PC-3 (cell line): ENCODE measurements around the gene KCNJ15. TPM values are rescaled to one million over a fixed set of nuclear protein-coding genes. Genes with fewer than 3 reads are reported as not detected.
A peak's percentile ranks its signal among the peaks of the same experiment; 100 is the strongest.

Experiments used
- ATAC-seq: fragments of 200-7000 bp; cut with Tn5 transposase; 2 replicates; pipeline ENCODE4 v1.9.1; 2020; ENCODE audit warnings: mild to moderate bottlenecking, moderate library complexity
- BruUV-seq: library from RNA; stranded (reverse); fragments of 400-500 nt; replicated peaks from 2 replicates; lab custom pipeline; 2021; lab: Mats Ljungman, UMichigan
- CTCF ChIA-PET: fragments of 300-600 bp; sonication (Branson Sonifier 250); formaldehyde crosslinking; loops from one replicate; lab custom pipeline; 2022; ENCODE audit warnings: antibody characterized with exemption; lab: Charles Lee
- POLR2A ChIA-PET: fragments of 300-600 bp; sonication (Branson Sonifier 250); formaldehyde crosslinking; loops from one replicate; lab custom pipeline; 2022; ENCODE audit warnings: antibody characterized with exemption; ENCODE audit not compliant: unreplicated experiment; lab: Charles Lee
- DNase-seq: peaks from one replicate; pipeline ENCODE4 v3.0.0-alpha.2; 2015
- H2AFZ ChIP-seq: fragments of 300-600 bp; sonication (generic); 2 replicates; pipeline ENCODE4 v1.6.0; 2016; ENCODE audit warnings: antibody characterized with exemption, low read length
- H3F3A ChIP-seq: fragments of 300-600 bp; sonication (generic); one replicate; pipeline ENCODE4 v1.6.0; 2017; ENCODE audit warnings: antibody characterized with exemption, low read length, control low read depth, mild to moderate bottlenecking; ENCODE audit not compliant: unreplicated experiment
- H3K27ac ChIP-seq: fragments of 300-600 bp; sonication (generic); 2 replicates; pipeline ENCODE4 v1.5.1; 2016; ENCODE audit warnings: mild to moderate bottlenecking, low read length
- H3K27me3 ChIP-seq: fragments of 300-600 bp; sonication (generic); 2 replicates; pipeline ENCODE4 v1.6.1; 2016; ENCODE audit warnings: low read length, mixed read lengths
- H3K36me3 ChIP-seq: fragments of 300-600 bp; sonication (generic); 2 replicates; pipeline ENCODE4 v1.6.1; 2016; ENCODE audit warnings: low read depth, mixed run types, low read length, mixed read lengths
- H3K4me1 ChIP-seq: fragments of 300-600 bp; sonication (generic); 2 replicates; pipeline ENCODE4 v1.5.1; 2016; ENCODE audit warnings: low read length; ENCODE audit not compliant: insufficient read depth
- H3K4me2 ChIP-seq: fragments of 300-600 bp; sonication (generic); 2 replicates; pipeline ENCODE4 v1.6.0; 2016; ENCODE audit warnings: low read length
- H3K4me3 ChIP-seq: fragments of 300-600 bp; sonication (generic); 2 replicates; pipeline ENCODE4 v1.5.1; 2016; ENCODE audit warnings: mild to moderate bottlenecking, low read length, mixed read lengths
- H3K79me2 ChIP-seq: fragments of 300-600 bp; sonication (generic); 2 replicates; pipeline ENCODE4 v1.6.1; 2017; ENCODE audit warnings: low read length, mixed read lengths
- H3K9ac ChIP-seq: fragments of 300-600 bp; sonication (generic); 2 replicates; pipeline ENCODE4 v1.6.0; 2016; ENCODE audit warnings: mild to moderate bottlenecking, low read length
- H3K9me2 ChIP-seq: fragments of 300-600 bp; sonication (generic); replicated peaks from 2 replicates; pipeline ENCODE4 v1.6.1; 2016; ENCODE audit warnings: mixed run types, low read length, mixed read lengths
- H3K9me3 ChIP-seq: fragments of 300-600 bp; sonication (generic); 2 replicates; pipeline ENCODE4 v1.6.1; 2016; ENCODE audit warnings: low read length, mixed read lengths
- H4K20me1 ChIP-seq: fragments of 300-600 bp; sonication (generic); 2 replicates; pipeline ENCODE4 v1.6.1; 2016; ENCODE audit warnings: low read length, mixed read lengths
- CTCF ChIP-seq: fragments of 300-600 bp; sonication (generic); conservative IDR thresholded peaks from 2 replicates; pipeline ENCODE4 v1.5.1; 2017; ENCODE audit warnings: antibody characterized with exemption, low read depth, mild to moderate bottlenecking, low read length
- EZH2 ChIP-seq: fragments of 300-600 bp; sonication (generic); IDR thresholded peaks from one replicate; pipeline ENCODE4 v1.6.1; 2017; ENCODE audit warnings: antibody characterized with exemption, mild to moderate bottlenecking, low read length; ENCODE audit not compliant: unreplicated experiment
- EZH2phosphoT487 ChIP-seq: fragments of 300-600 bp; sonication (generic); IDR thresholded peaks from 2 replicates; pipeline ENCODE4 v1.6.1; 2018; ENCODE audit warnings: mild to moderate bottlenecking, antibody characterized with exemption, low read length, borderline replicate concordance
- intact Hi-C: fragments of 100-400 bp; cut with micrococcal nuclease; formaldehyde crosslinking; loops from 2 replicates; pipeline ENCODE4 v1.9.0; 2023
- total RNA-seq: library from RNA; depleted of rRNA; stranded (reverse); fragments of >200 nt; gene quantifications from 2 replicates; pipeline ENCODE4 v1.2.3, GENCODE V29; 2014

KCNJ15 gene
- total RNA-seq, 1 experiment from 2014 or later: 0.26 TPM

- no peaks in the 10 kb centered on the region for H3K79me2 ChIP-seq
- no peak for DNase-seq
- H3K36me3 ChIP-seq: no peaks in the 10 kb centered on the region
- ChIA-PET CTCF (no interaction called here), POLR2A (no interaction called here)
- no peaks in the 10 kb centered on the region for H3K9me3 ChIP-seq
- BruUV-seq: no TSS peak
- H3K27ac ChIP-seq: no peak overlapping the region
- no peak overlapping the region for H2AFZ ChIP-seq
- no peaks in the 10 kb centered on the region for H3K9me2 ChIP-seq
- TF ChIP-seq CTCF (no peak), EZH2 (no peak), EZH2phosphoT487 (no peak)
- H4K20me1 ChIP-seq: no peaks in the 10 kb centered on the region
- H3K27me3 ChIP-seq: no peaks in the 10 kb centered on the region
- H3K4me3 ChIP-seq: no peak overlapping the region
- intact Hi-C loops: no loop called here
- no peak overlapping the region for H3K9ac ChIP-seq
- peaks cover 26% of the 10 kb centered on the region for H3K4me1 ChIP-seq
- peaks cover 4% of the 10 kb centered on the region for H3F3A ChIP-seq
- no peak overlapping the region for H3K4me2 ChIP-seq
- no peak for ATAC-seq
Measured at GRCh38 chr21:38273745-38274542, 17.2 kb downstream of the KCNJ15 start.

DNA sequence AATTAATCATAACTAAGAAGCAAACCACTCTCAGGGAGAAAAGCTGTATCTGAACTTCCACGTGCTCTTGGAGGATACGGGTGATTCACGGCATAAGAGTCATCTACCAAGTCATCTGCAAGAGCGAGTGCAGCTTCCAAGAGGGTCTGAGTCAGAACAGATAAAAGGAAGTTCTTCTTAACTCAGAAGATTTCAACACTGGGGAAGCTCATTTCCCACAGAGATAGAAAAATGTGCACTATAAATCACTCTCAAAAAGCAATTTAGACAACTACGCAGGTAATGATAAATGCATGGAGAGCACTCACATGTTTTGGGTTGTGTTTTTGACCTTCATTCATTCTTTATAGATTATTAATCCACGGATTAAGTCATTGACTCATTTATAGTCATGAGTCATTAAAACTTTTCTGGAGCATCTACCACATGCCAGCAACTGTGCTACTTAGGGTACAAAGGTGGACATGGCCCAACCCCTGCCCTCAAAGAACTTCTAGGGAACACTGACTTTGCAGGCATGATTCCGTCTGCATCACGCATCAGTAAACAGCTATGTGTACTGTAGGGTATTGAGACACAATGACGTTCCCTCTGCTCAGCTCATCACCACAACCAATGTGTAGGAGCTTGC is 20.8 kb downstream of the KCNJ15 start:
- no peaks in the 10 kb centered on the region for H3K27me3 ChIP-seq
- intact Hi-C loops: loop anchor here (1.0 to 5.0 kb wide), 3 partner anchors 25 to 47 kb away; no protein-coding TSS in a partner anchor
- no peaks in the 10 kb centered on the region for H3K36me3 ChIP-seq
- TF ChIP-seq EZH2phosphoT487 (no peak), EZH2 (no peak)
- POLR2A ChIA-PET: no interaction called here
- peak overlapping the region; percentile 68 for H3K9ac ChIP-seq
- H3F3A ChIP-seq: peaks cover 4% of the 10 kb centered on the region
- peak overlapping the region; percentile 54 for H3K4me2 ChIP-seq
- H3K4me1 ChIP-seq: peaks cover 21% of the 10 kb centered on the region
- no peaks in the 10 kb centered on the region for H3K79me2 ChIP-seq
- no TSS peak for BruUV-seq
- CTCF ChIA-PET: interaction anchor here (1.0 kb wide), 1 partner anchor 75 kb away, joined by 4 read pairs; no protein-coding TSS in a partner anchor
- ATAC-seq: peak; percentile 93
- H3K27ac ChIP-seq: peak overlapping the region; percentile 94
- no peaks in the 10 kb centered on the region for H3K9me2 ChIP-seq
- peak overlapping the region; percentile 46; the same call in 1 of the 2 replicates for H2AFZ ChIP-seq
- peak; percentile 95 for DNase-seq
- no peaks in the 10 kb centered on the region for H3K9me3 ChIP-seq
- H3K4me3 ChIP-seq: no peak overlapping the region
- H4K20me1 ChIP-seq: no peaks in the 10 kb centered on the region

DNA sequence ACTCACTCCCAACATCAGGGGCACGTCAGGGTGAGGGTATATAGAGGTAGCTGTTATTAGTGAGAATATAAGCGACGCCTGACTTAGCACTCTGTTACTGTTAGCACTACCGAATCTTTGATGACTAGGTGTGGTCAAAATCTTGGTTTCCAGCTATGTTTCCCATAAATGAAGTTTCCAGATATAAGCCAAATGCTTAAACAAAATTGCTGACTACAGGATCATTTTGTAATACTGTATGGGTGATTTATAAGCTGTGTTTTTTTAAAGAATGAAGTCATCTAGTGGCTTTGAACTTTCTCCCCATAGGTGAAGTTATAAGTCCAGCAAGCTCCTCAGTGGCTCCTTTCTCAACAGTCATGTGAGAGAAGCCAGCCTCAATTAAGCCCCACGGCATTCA is 23.7 kb downstream of the KCNJ15 start:
- H2AFZ ChIP-seq: no peak overlapping the region
- TF ChIP-seq EZH2phosphoT487: no peak
- no peak for TF ChIP-seq CTCF
- TF ChIP-seq EZH2: no peak
- no peaks in the 10 kb centered on the region for H3K36me3 ChIP-seq
- no peak overlapping the region for H3K9ac ChIP-seq
- no peak overlapping the region for H3K4me2 ChIP-seq
- H3K9me2 ChIP-seq: no peaks in the 10 kb centered on the region
- H3K27ac ChIP-seq: no peak overlapping the region
- ATAC-seq (no peak), DNase-seq (no peak)
- no peaks in the 10 kb centered on the region for H4K20me1 ChIP-seq
- H3K4me3 ChIP-seq: no peak overlapping the region
- peaks cover 20% of the 10 kb centered on the region for H3K4me1 ChIP-seq
- intact Hi-C loops: no loop called here
- H3K79me2 ChIP-seq: no peaks in the 10 kb centered on the region
- H3K27me3 ChIP-seq: no peaks in the 10 kb centered on the region
- ChIA-PET CTCF (no interaction called here), POLR2A (no interaction called here)
- H3F3A ChIP-seq: peaks cover 4% of the 10 kb centered on the region
- no peaks in the 10 kb centered on the region for H3K9me3 ChIP-seq
- no TSS peak for BruUV-seq
